Lung microvascular endothelial cell (primary cell): ENCODE data around the gene NKD2. TPM values are rescaled to one million over a fixed set of nuclear protein-coding genes. Genes with fewer than 3 reads are reported as not detected.

Experiments
- DNase-seq, 2 donors: peaks; one replicate each; pipeline versions ENCODE4 v3.0.0 to v3.0.0-alpha.2; 2010; ENCODE audit warnings: low read depth in 2 of 2
- total RNA-seq: library from RNA; depleted of rRNA; stranded (reverse); fragments of >200 nt; gene quantifications from 2 replicates; pipeline ENCODE4 v1.2.1, GENCODE V29; 2014

The NKD2 gene
- total RNA-seq, 1 donor from 2014 or later, result 0.79 TPM

GRCh38 chr5:1041225-1042143, 32.9 kb downstream of the NKD2 start:
- DNase-seq, result no peak

GRCh38 chr5:1042626-1043025, 34.0 kb downstream of the NKD2 start:
- no peak for DNase-seq

GRCh38 chr5:1043327-1043726, 34.7 kb downstream of the NKD2 start:
- DNase-seq, result no peak

GRCh38 chr5:1044117-1044516, 35.5 kb downstream of the NKD2 start:
- no peak for DNase-seq

- no peak for DNase-seq
Observed at GRCh38 chr5:1045960-1046560, 37.5 kb downstream of the NKD2 start.

- DNase-seq, result no peak
Observed at GRCh38 chr5:1047332-1047965, 38.8 kb downstream of the NKD2 start.

GRCh38 chr5:1048162-1048721, 39.6 kb downstream of the NKD2 start:
- no peak for DNase-seq

GRCh38 chr5:1048861-1049838, 40.5 kb downstream of the NKD2 start:
- DNase-seq, result no peak

- no peak for DNase-seq
Observed at GRCh38 chr5:1050423-1051365, 42.1 kb downstream of the NKD2 start.

GRCh38 chr5:1051366-1051720, 42.7 kb downstream of the NKD2 start:
- DNase-seq, result no peak

- no peak for DNase-seq
Observed at GRCh38 chr5:1052076-1052475, 43.5 kb downstream of the NKD2 start.

- DNase-seq, result peak in 1 of 2 donors; percentile 10
Observed at GRCh38 chr5:1052641-1053390, 44.2 kb downstream of the NKD2 start.

- no peak for DNase-seq
Observed at GRCh38 chr5:1053391-1054017, 44.9 kb downstream of the NKD2 start.

- no peak for DNase-seq
Observed at GRCh38 chr5:1054018-1054798, 45.6 kb downstream of the NKD2 start.

- DNase-seq, result no peak
Observed at GRCh38 chr5:1054799-1055775, 46.5 kb downstream of the NKD2 start.

GRCh38 chr5:1055896-1056610, 47.5 kb downstream of the NKD2 start:
- no peak for DNase-seq
